Measurements from ENCODE around the gene NID2. TPM values are rescaled to one million over a fixed set of nuclear protein-coding genes. Genes with fewer than 3 reads are reported as not detected.
A peak's percentile ranks its signal among the peaks of the same experiment; 100 is the strongest.

The NID2 gene
- total RNA-seq, 3 donors from 2014 or later: 21.7 to 32.5 (median 28.8) TPM

GRCh38 chr14:51989293-51990234 lies 79.3 kb downstream of the NID2 start, which contains the start of gene RTRAF:
Gene RTRAF (plus strand): TSS chr14:51989546. CDS start chr14:51989640, 94 bp downstream.
- ATAC-seq: peak; percentile 99
- Histone ChIP-seq H3K4me3 (peak within 1 kb of the TSS; percentile 89), H3K4me1 (ENCODE audit: low read depth) (no peaks in the 10 kb centered on the region), H3K9me3 (no peaks in the 10 kb centered on the region), H3K36me3 (ENCODE audit: low read depth) (no peaks in the 10 kb centered on the region)
- intact Hi-C loops (cut with DNase I, micrococcal nuclease): loop anchor here (10.0 kb wide), 2 partner anchors 75 to 285 kb away; partner anchors contain the start of gene NID2 (in 1 of the 2)
- DNase-seq: peak; percentile 95 to 97 (median 96)
- TF ChIP-seq, protein P1, sequence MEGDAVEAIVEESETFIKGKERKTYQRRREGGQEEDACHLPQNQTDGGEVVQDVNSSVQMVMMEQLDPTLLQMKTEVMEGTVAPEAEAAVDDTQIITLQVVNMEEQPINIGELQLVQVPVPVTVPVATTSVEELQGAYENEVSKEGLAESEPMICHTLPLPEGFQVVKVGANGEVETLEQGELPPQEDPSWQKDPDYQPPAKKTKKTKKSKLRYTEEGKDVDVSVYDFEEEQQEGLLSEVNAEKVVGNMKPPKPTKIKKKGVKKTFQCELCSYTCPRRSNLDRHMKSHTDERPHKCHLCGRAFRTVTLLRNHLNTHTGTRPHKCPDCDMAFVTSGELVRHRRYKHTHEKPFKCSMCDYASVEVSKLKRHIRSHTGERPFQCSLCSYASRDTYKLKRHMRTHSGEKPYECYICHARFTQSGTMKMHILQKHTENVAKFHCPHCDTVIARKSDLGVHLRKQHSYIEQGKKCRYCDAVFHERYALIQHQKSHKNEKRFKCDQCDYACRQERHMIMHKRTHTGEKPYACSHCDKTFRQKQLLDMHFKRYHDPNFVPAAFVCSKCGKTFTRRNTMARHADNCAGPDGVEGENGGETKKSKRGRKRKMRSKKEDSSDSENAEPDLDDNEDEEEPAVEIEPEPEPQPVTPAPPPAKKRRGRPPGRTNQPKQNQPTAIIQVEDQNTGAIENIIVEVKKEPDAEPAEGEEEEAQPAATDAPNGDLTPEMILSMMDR (IDR thresholded peaks at IDR 0.05): no peak

DNA sequence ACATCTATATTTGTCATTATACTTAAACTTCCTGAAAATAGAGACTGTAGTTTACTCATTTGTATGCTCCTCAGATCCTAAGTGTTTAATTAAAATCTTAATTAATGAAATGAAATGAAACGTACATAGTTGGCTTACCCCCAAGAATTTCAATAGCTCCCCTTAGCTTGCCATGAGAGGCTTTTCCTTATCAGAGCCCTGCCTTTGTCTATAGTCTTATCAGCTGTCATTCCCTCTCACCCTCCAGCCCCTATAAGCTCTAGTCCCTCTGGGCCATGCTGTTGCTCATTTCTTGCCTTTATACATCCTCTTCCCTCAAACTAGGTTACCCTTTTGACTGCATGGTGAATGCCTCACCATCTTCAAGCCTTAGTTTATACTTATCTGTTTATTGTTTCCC lies 80.6 kb downstream of the NID2 start:
- ATAC-seq: no peak
- Histone ChIP-seq H3K4me1 (ENCODE audit: low read depth) (no peaks in the 10 kb centered on the region), H3K4me3 (no peak overlapping the region), H3K9me3 (no peaks in the 10 kb centered on the region), H3K36me3 (ENCODE audit: low read depth) (no peaks in the 10 kb centered on the region)
- TF ChIP-seq, protein P1 (IDR thresholded peaks at IDR 0.05): no peak
- intact Hi-C loops (cut with DNase I, micrococcal nuclease): no loop called here
- no peak for DNase-seq

DNA sequence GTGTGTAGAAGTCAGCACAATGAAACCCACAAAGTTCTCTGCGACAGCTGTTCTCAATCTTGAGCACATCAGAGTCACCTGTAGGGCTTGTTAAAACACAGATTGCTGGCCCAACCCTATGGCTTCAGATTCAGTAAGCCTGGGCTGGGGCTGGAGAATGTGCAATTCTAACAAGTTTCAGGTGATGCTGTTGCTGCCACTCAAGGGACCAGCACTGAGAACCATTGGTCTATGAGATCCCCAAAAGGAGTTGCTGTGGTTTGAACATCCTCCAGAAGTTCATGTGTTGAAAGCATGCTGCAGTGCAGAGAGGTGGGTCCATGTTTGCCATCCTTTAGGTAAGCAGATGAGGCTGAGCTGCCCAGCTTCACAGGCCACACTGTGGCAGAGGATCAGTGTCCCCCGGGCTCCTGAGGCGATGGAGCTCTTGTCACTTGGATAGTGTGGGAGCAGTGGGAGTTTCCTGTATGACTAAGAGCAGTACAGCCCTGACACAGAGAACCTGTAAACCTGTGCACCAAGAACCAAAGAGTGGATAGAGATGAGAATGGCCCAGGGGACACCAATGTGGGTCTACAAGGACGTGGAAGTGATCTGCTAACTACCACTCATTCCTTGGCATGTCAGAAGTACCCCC lies 87.5 kb downstream of the NID2 start:
- no peaks in the 10 kb centered on the region for H3K9me3 ChIP-seq
- intact Hi-C loops (cut with DNase I, micrococcal nuclease): no loop called here
- no peak overlapping the region for H3K4me3 ChIP-seq
- DNase-seq (no peak), ATAC-seq (no peak)
- no peaks in the 10 kb centered on the region for H3K36me3 ChIP-seq (ENCODE audit: low read depth)
- TF ChIP-seq, protein P1 (IDR thresholded peaks at IDR 0.05): no peak
- H3K4me1 ChIP-seq (ENCODE audit: low read depth): no peaks in the 10 kb centered on the region

- H3K4me3 ChIP-seq: no peak overlapping the region
- intact Hi-C loops (cut with DNase I, micrococcal nuclease): no loop called here
- H3K9me3 ChIP-seq: no peaks in the 10 kb centered on the region
- TF ChIP-seq, protein P1 (IDR thresholded peaks at IDR 0.05): peak; percentile 87
- ATAC-seq (peak; percentile 91), DNase-seq (peak; percentile 68 to 95 (median 86))
- H3K36me3 ChIP-seq (ENCODE audit: low read depth): no peaks in the 10 kb centered on the region
- no peaks in the 10 kb centered on the region for H3K4me1 ChIP-seq (ENCODE audit: low read depth)
These were observed 89.7 kb downstream of the NID2 start for GRCh38 chr14:51979088-51979709.

GRCh38 chr14:51978681-51979085 lies 90.2 kb downstream of the NID2 start:
- no peak for DNase-seq
- intact Hi-C loops (cut with DNase I, micrococcal nuclease): no loop called here
- Histone ChIP-seq H3K4me3 (no peak overlapping the region), H3K9me3 (no peaks in the 10 kb centered on the region), H3K36me3 (ENCODE audit: low read depth) (no peaks in the 10 kb centered on the region), H3K4me1 (ENCODE audit: low read depth) (no peaks in the 10 kb centered on the region)
- TF ChIP-seq, protein P1 (IDR thresholded peaks at IDR 0.05): no peak
- ATAC-seq: no peak

Measured in mucosa of descending colon (tissue), 3 donors.